OCI-LY3 (cell line): Measurements from ENCODE around the gene MAGEA1.

ENCODE experiments used
- H2AFZ ChIP-seq: fragments of 200-600, 300-600 bp; shearing (Covaris generic); 2 replicates; pipeline ENCODE4 v1.6.0; 2014; ENCODE audit warnings: antibody characterized with exemption, low read depth, low read length
- H3K27ac ChIP-seq: fragments of 200-600, 300-600 bp; sonication (generic); 2 replicates; pipeline ENCODE4 v1.5.1; 2014; ENCODE audit warnings: mild to moderate bottlenecking, low read length, moderate library complexity, mixed read lengths
- H3K27me3 ChIP-seq: fragments of 200-600, 300-600 bp; sonication (generic); 2 replicates; pipeline ENCODE4 v1.6.1; 2014; ENCODE audit warnings: low read depth, low read length, mixed read lengths
- H3K36me3 ChIP-seq: fragments of 200-600, 300-600 bp; sonication (generic); replicated peaks from 2 replicates; pipeline ENCODE3; 2014; ENCODE audit warnings: low read depth, low read length, mixed read lengths
- H3K4me1 ChIP-seq: fragments of 300-600, 200-600 bp; sonication (generic); 2 replicates; pipeline ENCODE4 v1.6.1; 2014; ENCODE audit warnings: low read length, mixed read lengths
- H3K4me2 ChIP-seq: fragments of 200-600, 300-600 bp; sonication (generic); 2 replicates; pipeline ENCODE4 v1.6.1; 2014; ENCODE audit warnings: low read length, mixed read lengths
- H3K4me3 ChIP-seq: fragments of 300-600, 200-600 bp; sonication (generic); 2 replicates; pipeline ENCODE4 v1.5.1; 2014; ENCODE audit warnings: antibody characterized with exemption, mild to moderate bottlenecking, low read length, moderate library complexity
- H3K79me2 ChIP-seq: fragments of 300-600, 200-600 bp; shearing (Covaris generic); 2 replicates; pipeline ENCODE4 v1.6.1; 2014; ENCODE audit warnings: mild to moderate bottlenecking, low read length, mixed read lengths
- H3K9ac ChIP-seq: fragments of 300-600, 200-600 bp; shearing (Covaris generic); 2 replicates; pipeline ENCODE4 v1.6.0; 2014; ENCODE audit warnings: mild to moderate bottlenecking, low read length, moderate library complexity
- H3K9me3 ChIP-seq: fragments of 200-600, 300-600 bp; shearing (Covaris generic); 2 replicates; pipeline ENCODE4 v1.6.1; 2014; ENCODE audit warnings: low read length, mixed read lengths; ENCODE audit not compliant: insufficient read depth
- H4K20me1 ChIP-seq: fragments of 200-600, 300-600 bp; sonication (generic); 2 replicates; pipeline ENCODE4 v1.6.1; 2016; ENCODE audit warnings: low read length, mixed read lengths; ENCODE audit not compliant: insufficient read depth
- CTCF ChIP-seq: fragments of 200-600, 300-600 bp; sonication (generic); IDR thresholded peaks from 2 replicates; pipeline ENCODE4 v1.5.1; 2014; ENCODE audit warnings: antibody characterized with exemption, low read length, low read depth
- EZH2phosphoT487 ChIP-seq: fragments of 200-600 bp; shearing (Covaris generic); IDR thresholded peaks from 2 replicates; pipeline ENCODE4 v1.6.1; 2018; ENCODE audit warnings: antibody characterized with exemption, mixed run types, low read depth

MAGEA1 gene

GRCh38 chrX:153225438-153226098 lies 46.5 kb downstream of the MAGEA1 start:
- H3K27ac ChIP-seq, result no peak overlapping the region
- H3K4me1 ChIP-seq, result no peaks in the 10 kb centered on the region
- no peak overlapping the region for H3K9ac ChIP-seq
- no peak overlapping the region for H3K4me2 ChIP-seq
- no peak overlapping the region for H3K4me3 ChIP-seq
- no peak overlapping the region for H2AFZ ChIP-seq
- no peaks in the 10 kb centered on the region for H4K20me1 ChIP-seq
- TF ChIP-seq EZH2phosphoT487 (no peak), CTCF (no peak)
- H3K9me3 ChIP-seq, result no peaks in the 10 kb centered on the region
- H3K27me3 ChIP-seq, result peaks cover 14% of the 10 kb centered on the region
- H3K79me2 ChIP-seq, result no peaks in the 10 kb centered on the region
- no peaks in the 10 kb centered on the region for H3K36me3 ChIP-seq

- Histone ChIP-seq H3K9me3 (no peaks in the 10 kb centered on the region), H3K79me2 (no peaks in the 10 kb centered on the region), H3K4me3 (no peak overlapping the region), H3K9ac (no peak overlapping the region), H3K4me1 (no peaks in the 10 kb centered on the region), H2AFZ (no peak overlapping the region), H3K4me2 (no peak overlapping the region), H3K36me3 (no peaks in the 10 kb centered on the region), H3K27me3 (peaks cover 17% of the 10 kb centered on the region), H4K20me1 (no peaks in the 10 kb centered on the region), H3K27ac (no peak overlapping the region)
- TF ChIP-seq CTCF (no peak), EZH2phosphoT487 (no peak)
Measured at GRCh38 chrX:153226344-153227185, 47.5 kb downstream of the MAGEA1 start.
